CD14-positive monocyte (primary cell): ENCODE results near the gene BCORL1. TPM values are rescaled to one million over a fixed set of nuclear protein-coding genes. Genes with fewer than 3 reads are reported as not detected.

Experiments used
- DNase-seq, 3 donors: peaks; one replicate each; pipeline ENCODE4 v3.0.0-alpha.2; 2011 to 2022
- H2AFZ ChIP-seq: 2 replicates; pipeline ENCODE4 v1.6.0; 2012; ENCODE audit warnings: mild to moderate bottlenecking, low read depth, low read length, inconsistent platforms; ENCODE audit not compliant: insufficient read depth, poor library complexity, severe bottlenecking
- H3K27ac ChIP-seq, 2 donors: 1 replicate in 1 of 2; 2 replicates in 1 of 2; pipeline ENCODE4 v1.5.1; 2012 to 2013; ENCODE audit warnings: low read length in 2 of 2, control low read depth in 1 of 2, inconsistent platforms in 1 of 2, low read depth in 1 of 2, mild to moderate bottlenecking in 1 of 2
- H3K27me3 ChIP-seq, 2 donors: one replicate each; pipeline versions ENCODE4 v1.6.0 to v1.6.1; 2011 to 2013; ENCODE audit warnings: low read length in 2 of 2; ENCODE audit not compliant: control insufficient read depth in 2 of 2, insufficient read depth in 2 of 2
- H3K36me3 ChIP-seq, 2 donors: replicated peaks in 1 of 2; 1 replicate in 1 of 2; 2 replicates in 1 of 2; pipeline versions ENCODE4 v1.5.1 to v1.6.1; 2012 to 2013; ENCODE audit warnings: low read length in 2 of 2, control low read depth in 1 of 2, inconsistent platforms in 1 of 2, mild to moderate bottlenecking in 1 of 2; ENCODE audit not compliant: insufficient read depth in 2 of 2, control insufficient read depth in 1 of 2
- H3K4me1 ChIP-seq, 2 donors: 1 replicate in 1 of 2; 2 replicates in 1 of 2; pipeline versions ENCODE4 v1.5.1 to v1.6.1; 2012 to 2013; ENCODE audit warnings: low read length in 2 of 2, control low read depth in 1 of 2, inconsistent platforms in 1 of 2, mild to moderate bottlenecking in 1 of 2, moderate library complexity in 1 of 2; ENCODE audit not compliant: insufficient read depth in 2 of 2, control insufficient read depth in 1 of 2
- H3K4me2 ChIP-seq: replicated peaks from 2 replicates; pipeline ENCODE3; 2012; ENCODE audit warnings: low read length, moderate library complexity, mild to moderate bottlenecking; ENCODE audit not compliant: poor library complexity, severe bottlenecking; ENCODE audit errors: extremely low read depth
- H3K4me3 ChIP-seq, 3 experiments: fragments of 200-600 bp in 1 of 3; sonication (generic) in 1 of 3; replicated peaks in 1 of 3; 1 replicate in 2 of 3; 2 replicates in 1 of 3; pipeline ENCODE4 v1.5.1; 2011 to 2013; ENCODE audit warnings: low read length in 3 of 3, mild to moderate bottlenecking in 3 of 3, control low read depth in 2 of 3, low read depth in 2 of 3, inconsistent platforms in 1 of 3, moderate library complexity in 1 of 3
- H3K79me2 ChIP-seq: 2 replicates; pipeline ENCODE4 v1.6.0; 2012; ENCODE audit warnings: mild to moderate bottlenecking, control low read depth, inconsistent platforms, low read length, moderate library complexity; ENCODE audit not compliant: insufficient read depth
- H3K9ac ChIP-seq: 2 replicates; pipeline ENCODE4 v1.6.0; 2017; ENCODE audit warnings: low read length, mild to moderate bottlenecking; ENCODE audit not compliant: insufficient read depth, poor library complexity, severe bottlenecking
- H3K9me3 ChIP-seq, 2 donors: replicated peaks in 1 of 2; 1 replicate in 1 of 2; 2 replicates in 1 of 2; pipeline versions ENCODE4 v1.5.1 to v1.6.1; 2012 to 2013; ENCODE audit warnings: low read length in 2 of 2, control low read depth in 1 of 2; ENCODE audit not compliant: control insufficient read depth in 1 of 2, insufficient read depth in 1 of 2
- H4K20me1 ChIP-seq: 2 replicates; pipeline ENCODE4 v1.6.0; 2012; ENCODE audit warnings: mild to moderate bottlenecking, low read length, control low read depth, moderate library complexity; ENCODE audit not compliant: insufficient read depth
- H3K27ac Mint-ChIP-seq, 7 donors: one replicate each; pipeline ENCODE4 v1.8.0; 2020; ENCODE audit warnings: mild to moderate bottlenecking in 7 of 7, mixed read lengths in 7 of 7, moderate library complexity in 6 of 7, inconsistent platforms in 2 of 7
- H3K27me3 Mint-ChIP-seq, 3 donors: one replicate each; pipeline ENCODE4 v1.8.0; 2021 to 2022; ENCODE audit warnings: low read depth in 3 of 3, mild to moderate bottlenecking in 3 of 3, mixed read lengths in 3 of 3, moderate library complexity in 3 of 3, inconsistent platforms in 1 of 3
- H3K36me3 Mint-ChIP-seq, 2 donors: one replicate each; pipeline ENCODE4 v1.8.0; 2020; ENCODE audit warnings: mixed read lengths in 2 of 2, inconsistent platforms in 1 of 2, mild to moderate bottlenecking in 1 of 2
- H3K4me1 Mint-ChIP-seq: one replicate; pipeline ENCODE4 v1.8.0; 2020; ENCODE audit warnings: mild to moderate bottlenecking, mixed read lengths
- H3K4me3 Mint-ChIP-seq, 2 donors: one replicate each; pipeline ENCODE4 v1.8.0; 2020; ENCODE audit warnings: mild to moderate bottlenecking in 2 of 2, mixed read lengths in 2 of 2, moderate library complexity in 1 of 2
- H3K9me3 Mint-ChIP-seq, 7 donors: one replicate each; pipeline ENCODE4 v1.8.0; 2020 to 2022; ENCODE audit warnings: mixed read lengths in 7 of 7, mild to moderate bottlenecking in 6 of 7, moderate library complexity in 6 of 7, inconsistent platforms in 2 of 7
- CTCF ChIP-seq: fragments of 200-600 bp; IDR thresholded peaks from one replicate; pipeline ENCODE4 v1.8.0; 2022; ENCODE audit warnings: antibody characterized with exemption, mild to moderate bottlenecking
- WGBS: methylation state at CpG from one replicate; pipeline ENCODE4 v1.1.5; 2013; ENCODE audit warnings: missing lambda C conversion rate; ENCODE audit not compliant: insufficient coverage; 5-methylcytosine and 5-hydroxymethylcytosine counted together
- intact Hi-C, 2 donors: fragments of 100-400 bp; cut with micrococcal nuclease; formaldehyde crosslinking; loops; one replicate each; pipeline versions ENCODE4 v1.15.0 to v1.15.1; 2023
- polyA plus RNA-seq, 3 donors: library from polyadenylated mRNA; depleted of rRNA in 1 of 3; unstranded in 2 of 3; stranded (reverse) in 1 of 3; fragments of 300-500 nt in 2 of 3; fragments of >200 nt in 1 of 3; fragmentation: Illumina TruSeq in 2 of 3; gene quantifications; 1 replicate in 2 of 3; 2 replicates in 1 of 3; pipeline ENCODE4 v1.2.3, GENCODE V29; 2012 to 2021

Gene BCORL1
- polyA plus RNA-seq, 3 donors, result 0.69 to 2.4 (median 0.72) TPM

GRCh38 chrX:130030826-130031225, 48.4 kb downstream of the BCORL1 start:
- Histone ChIP-seq H3K9me3 (no peaks in the 10 kb centered on the region), H2AFZ (no peak overlapping the region), H3K27ac (no peak overlapping the region), H3K27me3 (no peaks in the 10 kb centered on the region), H4K20me1 (no peaks in the 10 kb centered on the region), H3K79me2 (no peaks in the 10 kb centered on the region), H3K4me1 (no peaks in the 10 kb centered on the region), H3K4me3 (no peak overlapping the region), H3K4me2 (no peak overlapping the region), H3K36me3 (peaks cover 45 to 80% of the 10 kb centered on the region in 2 donors), H3K9ac (no peak overlapping the region)
- H3K4me3 Mint-ChIP-seq, result no peak overlapping the region
- H3K36me3 Mint-ChIP-seq, result peaks cover 53 to 68% of the 10 kb centered on the region in 2 donors
- H3K9me3 Mint-ChIP-seq, result no peaks in the 10 kb centered on the region
- TF ChIP-seq CTCF, result no peak
- no peak for DNase-seq
- no CpG with 5 or more reads among the region's 4 CpGs for WGBS
- peaks cover 0 to 9% (median 0%) of the 10 kb centered on the region in 3 donors for H3K27me3 Mint-ChIP-seq
- intact Hi-C loops, result no loop called here
- peaks cover 2% of the 10 kb centered on the region for H3K4me1 Mint-ChIP-seq
- peak overlapping the region in 1 of 7 donors; percentile 4 for H3K27ac Mint-ChIP-seq

- no peaks in the 10 kb centered on the region for H3K4me1 ChIP-seq
- no CpG with 5 or more reads among the region's 3 CpGs for WGBS
- H2AFZ ChIP-seq, result no peak overlapping the region
- no peak for DNase-seq
- no peak overlapping the region for H3K4me3 ChIP-seq
- H4K20me1 ChIP-seq, result no peaks in the 10 kb centered on the region
- H3K4me1 Mint-ChIP-seq, result peaks cover 2% of the 10 kb centered on the region
- peaks cover 0 to 7% (median 0%) of the 10 kb centered on the region in 3 donors for H3K27me3 Mint-ChIP-seq
- H3K9ac ChIP-seq, result no peak overlapping the region
- no peak overlapping the region for H3K27ac ChIP-seq
- no peaks in the 10 kb centered on the region for H3K79me2 ChIP-seq
- TF ChIP-seq CTCF, result no peak
- no peak overlapping the region for H3K27ac Mint-ChIP-seq
- no peak overlapping the region for H3K4me3 Mint-ChIP-seq
- intact Hi-C loops, result no loop called here
- H3K4me2 ChIP-seq, result no peak overlapping the region
- no peaks in the 10 kb centered on the region for H3K9me3 ChIP-seq
- H3K36me3 ChIP-seq, result peaks cover 52 to 76% of the 10 kb centered on the region in 2 donors
- H3K9me3 Mint-ChIP-seq, result no peaks in the 10 kb centered on the region
- no peaks in the 10 kb centered on the region for H3K27me3 ChIP-seq
- peaks cover 50 to 76% of the 10 kb centered on the region in 2 donors for H3K36me3 Mint-ChIP-seq
Measured at GRCh38 chrX:130032552-130032951, 50.1 kb downstream of the BCORL1 start.
